Glutamatergic neuron (in vitro differentiated cells): ENCODE results near the gene ECHDC1. TPM values are rescaled to one million over a fixed set of nuclear protein-coding genes. Genes with fewer than 3 reads are reported as not detected.

Experiments
- DNase-seq: peaks from one replicate; pipeline ENCODE4 v3.0.0; 2022
- H3K27ac Mint-ChIP-seq: one replicate; pipeline ENCODE4 v1.8.0; 2020; ENCODE audit warnings: mild to moderate bottlenecking, mixed read lengths, inconsistent platforms; ENCODE audit not compliant: unreplicated experiment
- H3K27me3 Mint-ChIP-seq: one replicate; pipeline ENCODE4 v1.8.0; 2020; ENCODE audit warnings: mild to moderate bottlenecking, moderate library complexity, mixed read lengths, inconsistent platforms; ENCODE audit not compliant: unreplicated experiment
- H3K36me3 Mint-ChIP-seq: one replicate; pipeline ENCODE4 v1.8.0; 2020; ENCODE audit warnings: mild to moderate bottlenecking, mixed read lengths, inconsistent platforms; ENCODE audit not compliant: unreplicated experiment
- H3K4me1 Mint-ChIP-seq: one replicate; pipeline ENCODE4 v1.8.0; 2020; ENCODE audit warnings: mild to moderate bottlenecking, low read depth, mixed read lengths, inconsistent platforms; ENCODE audit not compliant: unreplicated experiment
- H3K4me3 Mint-ChIP-seq: one replicate; pipeline ENCODE4 v1.8.0; 2020; ENCODE audit warnings: mild to moderate bottlenecking, mixed read lengths, inconsistent platforms; ENCODE audit not compliant: unreplicated experiment
- H3K9me3 Mint-ChIP-seq: one replicate; pipeline ENCODE4 v1.8.0; 2020; ENCODE audit warnings: mild to moderate bottlenecking, moderate library complexity, mixed read lengths, inconsistent platforms; ENCODE audit not compliant: unreplicated experiment
- CTCF ChIP-seq: fragments of 200-600 bp; sonication (generic); IDR thresholded peaks from one replicate; pipeline ENCODE4 v1.5.0; 2021; ENCODE audit not compliant: partially characterized antibody, unreplicated experiment
- total RNA-seq: library from RNA; stranded (reverse); fragmentation: NEBNext Ultra II Directional; extraction: Animal tissue kit (Norgen Biotek cat#: 25700); gene quantifications from one replicate; pipeline ENCODE4 v1.2.1, GENCODE V29; 2021; ENCODE audit not compliant: unreplicated experiment

The ECHDC1 gene
- total RNA-seq, 1 donor from 2014 or later = 38.4 TPM

GRCh38 chr6:127288705-127289104 lies 54.7 kb downstream of the ECHDC1 start:
- H3K36me3 Mint-ChIP-seq = peaks cover 5% of the 10 kb centered on the region
- H3K27me3 Mint-ChIP-seq = no peaks in the 10 kb centered on the region
- no peak for TF ChIP-seq CTCF
- H3K27ac Mint-ChIP-seq = no peak overlapping the region
- peaks cover 4% of the 10 kb centered on the region for H3K4me1 Mint-ChIP-seq
- no peaks in the 10 kb centered on the region for H3K9me3 Mint-ChIP-seq
- no peak for DNase-seq
- H3K4me3 Mint-ChIP-seq = no peak overlapping the region

- no peak overlapping the region for H3K27ac Mint-ChIP-seq
Observed at GRCh38 chr6:127282184-127282583, 61.2 kb downstream of the ECHDC1 start.

GRCh38 chr6:127279815-127280214 lies 63.6 kb downstream of the ECHDC1 start:
- no peaks in the 10 kb centered on the region for H3K4me1 Mint-ChIP-seq
- no peak overlapping the region for H3K4me3 Mint-ChIP-seq
- TF ChIP-seq CTCF = no peak
- no peak overlapping the region for H3K27ac Mint-ChIP-seq
- H3K36me3 Mint-ChIP-seq = no peaks in the 10 kb centered on the region
- H3K27me3 Mint-ChIP-seq = no peaks in the 10 kb centered on the region
- DNase-seq = no peak
- H3K9me3 Mint-ChIP-seq = no peaks in the 10 kb centered on the region

More at GRCh38 chr6:127282184-127282583, 61.2 kb downstream of the ECHDC1 start:
- no peaks in the 10 kb centered on the region for H3K27me3 Mint-ChIP-seq
- no peak for DNase-seq
- H3K36me3 Mint-ChIP-seq = peaks cover 5% of the 10 kb centered on the region
- H3K4me1 Mint-ChIP-seq = no peaks in the 10 kb centered on the region
- H3K4me3 Mint-ChIP-seq = no peak overlapping the region
- no peaks in the 10 kb centered on the region for H3K9me3 Mint-ChIP-seq
- TF ChIP-seq CTCF = no peak

GRCh38 chr6:127277878-127278843 lies 65.2 kb downstream of the ECHDC1 start:
- H3K4me3 Mint-ChIP-seq = no peak overlapping the region
- DNase-seq = no peak
- H3K27ac Mint-ChIP-seq = no peak overlapping the region
- H3K36me3 Mint-ChIP-seq = no peaks in the 10 kb centered on the region
- no peaks in the 10 kb centered on the region for H3K27me3 Mint-ChIP-seq
- peaks cover 3% of the 10 kb centered on the region for H3K4me1 Mint-ChIP-seq
- no peaks in the 10 kb centered on the region for H3K9me3 Mint-ChIP-seq
- no peak for TF ChIP-seq CTCF

GRCh38 chr6:127276331-127276730 lies 67.1 kb downstream of the ECHDC1 start:
- Mint-ChIP-seq H3K36me3 (no peaks in the 10 kb centered on the region), H3K27me3 (no peaks in the 10 kb centered on the region), H3K9me3 (no peaks in the 10 kb centered on the region), H3K27ac (no peak overlapping the region), H3K4me1 (peaks cover 7% of the 10 kb centered on the region), H3K4me3 (no peak overlapping the region)
- no peak for TF ChIP-seq CTCF
- DNase-seq = no peak
